K562 (cell line): ENCODE data around the gene PATL2. TPM values are rescaled to one million over a fixed set of nuclear protein-coding genes. Genes with fewer than 3 reads are reported as not detected.

Experiments
- BRD4 ChIP-seq: fragments of 200-600 bp; sonication (generic); IDR thresholded peaks from 2 replicates; pipeline ENCODE4 v1.6.1; 2017; ENCODE audit warnings: inconsistent platforms
- CEBPB ChIP-seq: fragments of 450-650 bp; IDR thresholded peaks from 2 replicates; pipeline ENCODE4 v1.6.1; 2016; ENCODE audit warnings: missing genetic modification characterization, missing compliant biosample characterization
- CXXC5 ChIP-seq: fragments of 250-450 bp; sonication (Bioruptor Pico); IDR thresholded peaks from 2 replicates; pipeline ENCODE4 v1.8.0; 2022; ENCODE audit warnings: inconsistent platforms, mild to moderate bottlenecking, moderate library complexity
- DDX20 ChIP-seq: fragments of 450-650 bp; IDR thresholded peaks from 2 replicates; pipeline ENCODE4 v1.6.1; 2016; ENCODE audit warnings: missing genetic modification characterization, low read depth, mild to moderate bottlenecking, missing compliant biosample characterization, moderate library complexity
- E2F1 ChIP-seq: sonication (generic); formaldehyde crosslinking; IDR thresholded peaks from 2 replicates; pipeline ENCODE4 v1.8.1; 2023; ENCODE audit warnings: mild to moderate bottlenecking, missing genetic modification reagents, moderate library complexity
- EP300 ChIP-seq: IDR thresholded peaks from 2 replicates; pipeline ENCODE4 v1.6.1; 2012; ENCODE audit warnings: low read length, improper control_type of control experiment
- FOXP1 ChIP-seq: sonication (generic); formaldehyde crosslinking; IDR thresholded peaks from 2 replicates; pipeline ENCODE4 v1.8.0; 2022; ENCODE audit warnings: mild to moderate bottlenecking, missing genetic modification reagents
- NONO ChIP-seq, 2 experiments: fragments of 200-400 bp in 1 of 2; fragments of 450-650 bp in 1 of 2; formaldehyde crosslinking in 1 of 2; IDR thresholded peaks; 2 replicates each; pipeline ENCODE4 v1.6.1; 2017; ENCODE audit warnings: low read depth in 2 of 2, mild to moderate bottlenecking in 2 of 2, moderate library complexity in 2 of 2, low read length in 1 of 2
- NRF1 ChIP-seq, 2 experiments: fragments of 450-650 bp; IDR thresholded peaks in 1 of 2; conservative IDR thresholded peaks in 1 of 2; 2 replicates each; pipeline ENCODE4 v1.6.1; 2014; ENCODE audit warnings: mild to moderate bottlenecking in 2 of 2
- PHF20 ChIP-seq: fragments of 450-650 bp; IDR thresholded peaks from 2 replicates; pipeline ENCODE4 v1.6.1; 2018; ENCODE audit not compliant: partially characterized antibody
- PHF8 ChIP-seq: fragments of 200-600 bp; sonication (generic); IDR thresholded peaks from 2 replicates; pipeline ENCODE4 v1.6.1; 2012; ENCODE audit warnings: mixed run types, mild to moderate bottlenecking, inconsistent platforms, low read length, moderate library complexity, borderline replicate concordance
- RCOR1 ChIP-seq, 2 experiments: IDR thresholded peaks; 2 replicates each; pipeline ENCODE4 v1.6.1; 2012; ENCODE audit warnings: low read depth in 2 of 2, low read length in 2 of 2, borderline replicate concordance in 1 of 2, improper control_type of control experiment in 1 of 2
- RHOXF2B ChIP-seq: fragments of 250-450 bp; sonication (Bioruptor Pico); conservative IDR thresholded peaks from 2 replicates; pipeline ENCODE4 v1.5.1; 2021
- SMAD2 ChIP-seq: fragments of 150-350 bp; IDR thresholded peaks from 2 replicates; pipeline ENCODE4 v1.6.1; 2014; ENCODE audit warnings: low read depth, mild to moderate bottlenecking, low read length
- SMARCA4 ChIP-seq: fragments of 450-650 bp; IDR thresholded peaks from 2 replicates; pipeline ENCODE4 v1.6.1; 2016
- SMARCE1 ChIP-seq: fragments of 450-650 bp; IDR thresholded peaks from 2 replicates; pipeline ENCODE4 v1.7.1; 2016; ENCODE audit warnings: mild to moderate bottlenecking
- SPI1 ChIP-seq: IDR thresholded peaks from 2 replicates; pipeline ENCODE4 v1.6.1; 2011; ENCODE audit warnings: low read depth, low read length, control low read depth, borderline replicate concordance
- VEZF1 ChIP-seq: fragments of 200-800 bp; sonication (Bioruptor generic); IDR thresholded peaks from 2 replicates; pipeline ENCODE4 v1.6.1; 2017; ENCODE audit warnings: missing genetic modification characterization, missing compliant biosample characterization
- ZNF174 ChIP-seq: fragments of 250-450 bp; sonication (Bioruptor Pico); IDR thresholded peaks from 2 replicates; pipeline ENCODE4 v1.4.0; 2020; ENCODE audit warnings: mild to moderate bottlenecking
- ZNF395 ChIP-seq: fragments of 200-800 bp; sonication (Bioruptor generic); IDR thresholded peaks from 2 replicates; pipeline ENCODE4 v1.6.1; 2017; ENCODE audit warnings: missing genetic modification characterization, missing compliant biosample characterization
- ZNF740 ChIP-seq, 3 experiments: fragments of 200-800 bp in 1 of 3; sonication (Bioruptor generic) in 1 of 3; sonication (generic) in 1 of 3; formaldehyde crosslinking in 1 of 3; IDR thresholded peaks; 2 replicates each; pipeline versions ENCODE4 v1.6.1 to v1.8.0; 2016 to 2022; ENCODE audit warnings: mild to moderate bottlenecking in 2 of 3, missing compliant biosample characterization in 2 of 3, missing genetic modification characterization in 2 of 3, missing genetic modification reagents in 1 of 3
- ZNF766 ChIP-seq: fragments of 200-800 bp; sonication (Bioruptor generic); conservative IDR thresholded peaks from 2 replicates; pipeline ENCODE4 v1.6.1; 2016; ENCODE audit warnings: missing genetic modification characterization, missing compliant biosample characterization
- polyA plus RNA-seq, 8 experiments: library from polyadenylated mRNA; depleted of rRNA in 4 of 8; stranded (reverse) in 5 of 8; unstranded in 3 of 8; fragments of >200 nt; fragmentation: Nextera tagmentation in 2 of 8; fragmentation: Illumina TruSeq in 1 of 8; extraction: Ambion mirVana in 2 of 8; extraction: Trizol in 1 of 8; gene quantifications; 2 replicates each; pipeline versions ENCODE4 v1.2.1 to v1.2.3, GENCODE V29; 2011 to 2014; ENCODE audit warnings: inconsistent platforms in 1 of 8, missing spikeins in 1 of 8
- total RNA-seq, 7 experiments: library from RNA; depleted of rRNA in 6 of 7; stranded (reverse); fragments of >200 nt in 6 of 7; fragmentation: Illumina TruSeq in 2 of 7; extraction: Trizol in 2 of 7; gene quantifications; 2 replicates each; pipeline versions ENCODE4 v1.2.1 to v1.2.3, GENCODE V29; 2011 to 2021; ENCODE audit warnings: low replicate concordance in 1 of 7

The PATL2 gene
- total and polyA plus RNA-seq, 9 of the 15 experiments (the other 6 are each of a cell fraction or from before 2014, with no cell fraction given): 0.42 to 1.1 (median 0.86) TPM

- peak; percentile 51; the same call in 1 of the 2 replicates for TF ChIP-seq ZNF740 (CRISPR knock-in tag; IDR thresholded peaks at IDR 0.05)
- 0 out of 4 replicates have a peak, but pooled peaks of 1 of the 2 experiments have one; percentile 20 for TF ChIP-seq ZNF740 (tag; IDR thresholded peaks at IDR 0.05)
- peak; percentile 58; the same call in 1 of the 2 replicates for TF ChIP-seq RHOXF2B (CRISPR knock-in tag)
- TF ChIP-seq NONO (IDR thresholded peaks at IDR 0.05; ENCODE audit: low read depth in 2 of 2, low read length in 1 of 2): peak in 1 of 2 experiments; percentile 68; a peak in 1 of 4 replicates
- TF ChIP-seq RCOR1 (IDR thresholded peaks at IDR 0.05; ENCODE audit: borderline replicate concordance in 1 of 2, low read depth in 2 of 2, low read length in 2 of 2): peak in 1 of 2 experiments; percentile 28; a peak in 1 of 4 replicates
- TF ChIP-seq SMARCE1: 0 out of 2 replicates have a peak, but pooled peaks have one; percentile 24
- TF ChIP-seq ZNF395: peak; percentile 98
- TF ChIP-seq EP300: no peak
- peak; percentile 98 for TF ChIP-seq NRF1 (conservative IDR thresholded peaks at IDR 0.05 in 1 of 2, IDR thresholded peaks at IDR 0.05 in 1 of 2)
- TF ChIP-seq ZNF766 (CRISPR knock-in tag): peak; percentile 89
- TF ChIP-seq CXXC5 (CRISPR knock-in tag): peak; percentile 86
- no peak for TF ChIP-seq SMAD2
- peak; percentile 80; the same call in 1 of the 2 replicates for TF ChIP-seq E2F1 (CRISPR knock-in tag)
- no peak for TF ChIP-seq CEBPB (tag)
- 0 out of 2 replicates have a peak, but pooled peaks have one; percentile 39 for TF ChIP-seq SPI1
- TF ChIP-seq ZNF174: no peak
- peak; percentile 88; the same call in 1 of the 2 replicates for TF ChIP-seq BRD4
- peak; percentile 67 for TF ChIP-seq PHF20
- TF ChIP-seq PHF8: peak; percentile 99
- TF ChIP-seq VEZF1 (CRISPR knock-in tag): peak; percentile 51
- TF ChIP-seq SMARCA4: peak; percentile 51
- peak; percentile 95 for TF ChIP-seq FOXP1 (CRISPR knock-in tag)
- peak; percentile 48; the same call in 1 of the 2 replicates for TF ChIP-seq DDX20 (tag)
Measured at GRCh38 chr15:44663410-44664308, 47.5 kb downstream of the PATL2 start, which contains the start of gene SPG11 (continued).
